ENCODE measurements around the gene DNAI2.
"Not testable (repeated sequence)": the region's sequence is repeated elsewhere in the genome, so short reads cannot be mapped to it uniquely, and the experiment has no call there.

The DNAI2 gene

DNA sequence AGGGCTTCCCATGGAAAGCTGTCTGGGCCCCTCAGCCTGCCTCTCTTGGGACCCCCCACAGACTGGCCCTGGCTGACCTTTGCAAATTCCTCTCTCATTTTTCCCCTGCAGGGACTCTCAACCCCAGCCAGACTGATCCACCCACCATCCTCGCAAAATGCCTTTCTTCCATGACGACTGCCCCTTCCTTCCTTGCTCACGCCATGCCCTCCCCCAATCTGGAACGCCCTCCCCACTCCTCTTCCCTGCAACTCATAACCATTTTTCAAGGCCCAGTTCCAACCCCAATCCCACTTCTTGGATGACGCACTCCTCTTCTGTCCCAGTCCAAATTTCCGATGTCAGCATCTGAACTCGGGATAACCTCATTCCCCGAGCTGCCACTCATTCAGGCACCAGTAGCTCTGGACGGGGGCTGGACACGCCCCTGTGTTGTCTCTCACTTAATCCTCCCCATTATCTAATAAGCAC lies 1.3 kb upstream of the DNAI2 start:
- H3K4me3 ChIP-seq (ENCODE audit: low read depth, low read length): no peak overlapping the region

DNA sequence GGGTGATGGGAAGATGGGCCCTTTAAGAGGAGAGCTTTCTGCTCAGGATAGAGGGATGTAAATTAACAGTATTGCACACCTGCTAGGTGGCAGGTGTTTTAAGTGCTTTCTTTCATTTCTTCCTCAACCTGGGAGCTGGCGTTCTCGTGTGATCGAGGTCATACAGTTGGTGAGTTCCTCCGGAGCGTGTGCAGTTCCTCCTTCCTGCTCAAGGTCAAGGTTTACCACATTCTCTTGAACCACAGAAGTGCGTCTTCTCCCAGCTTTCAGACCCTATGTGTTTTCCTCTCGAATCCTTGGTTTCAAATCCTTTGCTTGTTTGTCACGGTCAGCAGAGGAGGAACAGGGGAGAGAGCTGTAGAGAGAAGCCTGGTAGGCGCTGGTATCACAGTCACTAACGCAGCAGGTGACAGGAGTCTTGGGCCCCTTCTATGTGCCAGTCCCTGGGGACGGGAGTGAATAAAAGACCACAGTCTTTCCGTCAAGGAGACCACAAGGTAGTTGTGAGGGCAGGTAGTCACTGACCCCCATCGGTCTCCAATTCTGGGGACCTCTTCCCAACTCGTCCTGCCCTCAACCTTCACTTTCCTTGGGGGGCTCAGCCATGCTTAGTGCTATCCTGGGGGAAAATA lies 791 bp downstream of the DNAI2 start:
- no peak overlapping the region for H3K4me3 ChIP-seq (ENCODE audit: low read depth, low read length)

DNA sequence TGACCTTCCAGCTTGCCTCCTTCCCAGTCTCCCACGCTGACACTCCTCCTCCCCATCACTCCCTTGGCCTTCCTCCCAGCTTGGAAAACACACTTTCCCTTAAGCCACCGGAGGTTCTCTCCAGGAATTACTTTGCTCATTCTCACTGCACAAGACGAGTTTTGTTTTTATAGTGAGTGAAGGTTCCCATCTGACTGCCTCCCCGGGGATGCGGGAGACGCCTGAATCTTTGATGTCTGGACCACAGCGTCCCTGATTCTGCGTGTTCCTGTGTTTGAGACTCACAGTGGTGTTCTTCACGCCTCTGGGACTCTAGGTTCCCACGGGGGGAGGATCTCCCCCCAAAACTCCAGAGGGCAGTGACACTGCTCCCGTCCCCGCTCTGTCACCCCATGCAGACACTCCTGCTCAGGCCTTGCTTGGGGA lies 2.0 kb downstream of the DNAI2 start:
- H3K4me3 ChIP-seq (ENCODE audit: low read depth, low read length): no peak overlapping the region

DNA sequence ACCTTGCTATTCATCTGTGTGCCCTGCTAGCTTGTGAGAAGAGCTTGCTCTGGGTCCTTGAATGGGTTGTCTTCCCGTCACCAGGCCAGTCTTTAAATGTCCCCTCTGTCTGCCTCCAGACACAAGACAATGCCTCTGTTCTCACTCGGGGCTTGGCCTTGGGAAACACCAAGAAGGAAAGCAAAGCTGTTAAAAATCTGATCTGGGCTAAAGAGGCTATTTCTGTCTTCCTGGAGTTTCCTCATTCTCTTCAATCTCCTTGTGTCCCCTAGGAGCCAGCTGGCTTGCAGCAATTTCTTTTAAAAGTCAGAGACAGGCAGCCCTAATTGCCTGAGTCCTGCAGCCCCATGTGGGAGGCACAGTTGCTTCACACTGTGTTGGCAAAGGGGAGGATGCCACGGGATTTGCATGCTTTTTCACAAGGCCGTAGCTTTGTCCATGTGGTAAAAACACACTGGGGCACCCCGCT lies 2.5 kb downstream of the DNAI2 start:
- H3K4me3 ChIP-seq (ENCODE audit: low read depth, low read length): no peak overlapping the region

DNA sequence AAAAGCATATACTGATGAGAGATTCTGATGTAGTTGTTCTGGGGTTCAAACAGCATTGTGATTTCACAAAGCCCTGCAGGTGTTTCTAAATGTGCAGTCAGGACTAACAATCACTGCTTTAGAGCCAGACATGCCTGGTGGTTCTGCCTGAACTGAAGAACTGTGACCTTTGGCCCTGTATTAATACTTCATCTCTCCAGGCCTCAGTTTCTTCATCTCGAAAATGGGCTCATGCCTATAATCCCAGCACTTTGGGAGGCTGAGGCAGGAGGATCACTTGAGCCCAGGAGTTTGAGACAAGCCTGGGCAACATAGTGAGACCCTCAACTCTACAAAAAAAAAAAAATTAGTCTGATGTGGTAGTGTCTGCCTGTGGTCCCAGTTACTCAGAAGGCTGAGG lies 3.9 kb downstream of the DNAI2 start:
- H3K4me3 ChIP-seq (ENCODE audit: low read depth, low read length): no peak overlapping the region

DNA sequence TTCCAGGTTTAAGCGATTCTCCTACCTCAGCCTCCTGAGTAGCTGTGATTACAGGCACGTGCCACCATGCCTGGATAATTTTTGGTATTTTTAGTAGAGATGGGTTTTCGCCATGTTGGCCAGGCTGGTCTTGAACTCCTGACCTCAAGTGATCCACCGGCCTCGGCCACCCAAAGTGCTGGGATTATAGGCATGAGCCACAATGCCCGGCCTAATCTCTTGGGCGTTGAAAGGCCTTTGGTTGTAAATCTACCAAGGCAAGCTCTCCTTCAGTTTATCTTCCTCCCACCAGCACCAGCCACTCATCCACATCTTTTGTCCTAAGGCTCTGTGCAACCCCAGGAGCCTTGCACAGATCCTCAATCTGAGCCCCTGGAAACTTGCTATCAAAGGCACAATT lies 5.6 kb downstream of the DNAI2 start:
- H3K4me3 ChIP-seq (ENCODE audit: low read depth, low read length): not testable (repeated sequence)

DNA sequence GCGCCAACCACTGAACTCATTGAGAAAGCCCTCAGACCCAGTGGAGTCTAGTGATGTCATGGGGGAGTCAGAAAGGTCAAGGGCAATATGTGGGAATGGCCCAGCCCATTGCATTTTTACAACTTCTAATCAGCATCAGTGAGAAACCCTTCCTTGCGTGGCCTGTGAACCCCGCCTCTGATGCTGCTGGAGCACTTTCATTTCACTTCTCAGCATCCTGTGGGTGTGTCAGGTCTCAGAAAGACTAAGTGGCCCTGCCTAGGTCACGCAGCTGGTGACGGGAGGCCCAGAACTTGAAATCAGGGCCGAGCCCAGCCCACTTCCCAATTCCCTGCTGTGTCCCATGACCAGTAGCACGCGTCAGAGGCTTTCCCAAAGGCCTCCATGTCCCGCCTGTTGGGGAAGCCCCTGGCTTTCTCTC lies 6.1 kb downstream of the DNAI2 start:
- H3K4me3 ChIP-seq (ENCODE audit: low read depth, low read length): no peak overlapping the region

DNA sequence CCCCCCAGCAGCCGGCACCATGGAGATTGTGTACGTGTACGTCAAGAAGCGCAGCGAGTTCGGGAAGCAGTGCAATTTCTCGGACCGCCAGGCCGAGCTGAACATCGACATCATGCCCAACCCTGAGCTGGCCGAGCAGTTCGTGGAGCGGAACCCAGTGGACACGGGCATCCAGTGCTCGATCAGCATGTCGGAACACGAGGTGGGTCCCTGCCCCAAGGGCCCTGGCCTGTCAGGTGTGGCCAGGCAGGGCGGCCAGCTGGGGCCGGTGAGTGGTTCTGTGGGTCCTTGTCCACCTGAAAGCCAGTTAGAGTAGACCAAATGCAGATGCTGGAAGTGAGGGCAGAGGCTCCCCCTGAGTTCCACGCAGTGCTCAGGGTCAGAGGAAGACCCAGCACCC lies 7.8 kb downstream of the DNAI2 start:
- H3K4me3 ChIP-seq (ENCODE audit: low read depth, low read length): no peak overlapping the region

DNA sequence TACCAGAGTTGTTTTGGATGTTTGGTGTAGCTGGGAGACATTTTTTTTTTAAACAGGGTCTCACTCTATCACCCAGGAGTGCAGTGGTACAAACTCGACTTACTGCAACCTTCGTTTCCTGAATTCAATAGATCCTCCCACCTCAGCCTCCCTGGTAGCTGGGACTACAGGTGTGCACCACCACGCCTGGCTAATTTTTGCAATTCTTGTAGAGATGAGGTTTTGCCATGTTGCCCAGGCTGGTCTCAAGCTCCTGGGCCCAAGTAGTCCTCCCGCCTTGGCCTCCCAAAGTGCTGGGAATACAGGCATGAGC lies 8.2 kb downstream of the DNAI2 start:
- H3K4me3 ChIP-seq (ENCODE audit: low read depth, low read length): not testable (repeated sequence)

DNA sequence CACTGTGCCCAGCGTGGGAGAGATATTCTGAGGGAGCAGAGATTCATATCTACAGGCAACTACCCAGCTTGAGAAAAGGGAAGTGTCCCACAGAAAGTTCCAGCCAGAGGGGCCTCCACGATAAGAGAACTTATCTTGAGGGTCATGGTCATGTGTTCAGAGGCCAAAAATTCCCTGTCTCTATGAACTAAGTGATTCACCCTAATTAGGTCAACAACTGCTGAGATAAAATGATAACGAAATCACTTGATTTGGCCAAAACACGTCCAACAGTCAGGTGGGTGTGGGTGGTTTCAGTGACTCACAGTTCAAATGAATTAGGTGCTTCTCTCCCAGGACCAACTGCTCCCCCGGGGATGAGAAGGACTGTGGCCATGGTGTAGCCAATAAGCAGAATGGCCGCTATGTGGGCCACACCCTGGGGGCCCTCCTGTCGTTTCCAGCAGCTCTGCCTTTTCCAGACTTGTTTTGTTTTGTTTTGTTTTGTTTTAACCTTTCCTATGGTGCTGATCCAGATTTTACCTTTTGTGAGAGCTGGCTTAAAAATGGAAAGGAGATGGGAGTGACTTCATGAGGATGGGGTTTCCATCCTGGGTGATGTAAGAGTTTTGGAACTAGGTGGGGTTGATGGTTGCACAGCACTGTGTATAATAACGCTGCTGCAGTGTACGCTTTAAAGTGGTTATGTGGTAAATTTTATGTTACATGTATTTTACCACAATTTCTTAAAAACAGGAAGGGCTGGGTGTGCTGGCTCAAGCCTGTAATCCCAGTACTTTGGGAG lies 8.7 kb downstream of the DNAI2 start:
- H3K4me3 ChIP-seq (ENCODE audit: low read depth, low read length): no peak overlapping the region

DNA sequence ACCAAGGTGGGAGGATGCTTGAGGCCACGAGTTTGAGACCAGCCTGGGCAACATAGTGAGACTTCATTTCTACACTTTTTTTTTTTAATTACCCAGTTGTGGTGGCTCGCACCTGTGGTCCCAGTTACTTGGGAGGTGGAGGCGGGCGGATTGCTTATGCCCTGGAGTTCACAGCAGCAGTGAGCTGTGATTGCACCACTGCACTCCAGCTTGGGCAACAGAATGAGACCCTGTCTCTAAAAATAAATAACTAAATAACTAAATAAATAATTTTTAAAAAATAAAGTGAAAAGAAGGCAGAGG lies 9.3 kb downstream of the DNAI2 start:
- H3K4me3 ChIP-seq (ENCODE audit: low read depth, low read length): no peak overlapping the region

DNA sequence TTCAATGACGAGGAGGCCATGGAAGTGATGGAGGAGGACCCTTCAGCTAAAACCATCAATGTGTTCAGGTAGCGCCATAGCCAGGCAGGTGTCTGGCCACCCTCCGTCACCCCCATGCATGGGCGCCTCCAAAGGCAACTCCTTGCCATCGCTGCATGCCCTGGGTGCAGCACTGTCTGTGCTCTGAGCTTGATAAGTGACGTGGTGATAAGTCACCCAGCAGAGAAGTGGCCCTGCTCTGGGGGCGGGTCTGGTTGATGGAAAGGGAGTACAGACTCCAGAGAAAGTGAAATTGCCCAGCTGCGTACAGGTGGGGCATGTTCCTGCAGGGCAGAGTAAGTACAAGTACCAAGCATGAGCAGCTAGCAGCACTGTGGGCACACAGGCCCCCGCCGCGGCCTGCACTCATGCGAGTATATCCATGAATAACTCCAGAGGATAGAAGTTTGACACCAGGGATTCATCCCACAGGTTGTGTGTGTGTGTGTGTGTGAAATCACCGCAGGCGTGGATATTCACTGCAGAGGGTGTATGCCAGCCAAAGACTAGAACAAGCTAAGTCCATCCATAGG lies 13.1 kb downstream of the DNAI2 start:
- H3K4me3 ChIP-seq (ENCODE audit: low read depth, low read length): no peak overlapping the region

DNA sequence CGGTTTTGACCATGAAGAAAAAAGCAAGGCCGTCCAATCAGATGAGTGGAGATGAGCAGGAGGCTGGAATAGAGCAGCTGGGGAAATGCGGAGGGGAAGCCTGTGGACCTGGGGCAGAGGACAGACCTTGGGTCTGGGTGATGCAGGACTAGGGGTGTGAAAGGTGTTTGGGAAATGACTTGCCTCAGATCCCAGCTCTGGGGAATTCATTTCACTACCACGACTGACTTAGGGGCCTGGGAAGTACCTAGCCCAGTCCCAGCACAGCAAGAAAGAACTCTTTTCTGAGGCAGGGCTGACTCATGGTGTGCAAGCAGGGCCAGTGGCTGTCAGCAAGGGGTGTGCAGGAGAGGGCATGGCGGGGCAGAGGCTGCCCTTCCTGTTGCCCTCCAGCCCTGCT lies 14.8 kb downstream of the DNAI2 start:
- H3K4me3 ChIP-seq (ENCODE audit: low read depth, low read length): no peak overlapping the region

DNA sequence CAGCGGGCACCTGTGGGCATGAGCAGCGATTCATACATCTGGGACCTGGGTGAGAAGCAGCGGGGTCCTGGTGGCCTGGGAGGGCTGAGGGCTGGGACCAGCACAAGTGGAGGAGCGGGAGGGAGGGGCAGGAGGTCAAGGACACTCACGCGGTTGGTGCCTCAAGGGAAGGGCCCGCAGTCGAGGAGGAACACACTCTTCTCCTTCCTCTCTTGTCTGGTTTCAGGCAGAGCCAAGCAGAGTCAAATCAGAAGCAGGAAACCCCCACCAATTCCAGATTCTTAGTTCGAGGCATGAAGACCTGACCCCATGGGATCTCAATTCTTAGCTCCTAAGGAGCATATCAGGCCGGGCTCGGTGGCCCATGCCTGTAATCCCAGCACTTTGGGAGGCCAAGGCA lies 15.7 kb downstream of the DNAI2 start:
- no peak overlapping the region for H3K4me3 ChIP-seq (ENCODE audit: low read depth, low read length)

DNA sequence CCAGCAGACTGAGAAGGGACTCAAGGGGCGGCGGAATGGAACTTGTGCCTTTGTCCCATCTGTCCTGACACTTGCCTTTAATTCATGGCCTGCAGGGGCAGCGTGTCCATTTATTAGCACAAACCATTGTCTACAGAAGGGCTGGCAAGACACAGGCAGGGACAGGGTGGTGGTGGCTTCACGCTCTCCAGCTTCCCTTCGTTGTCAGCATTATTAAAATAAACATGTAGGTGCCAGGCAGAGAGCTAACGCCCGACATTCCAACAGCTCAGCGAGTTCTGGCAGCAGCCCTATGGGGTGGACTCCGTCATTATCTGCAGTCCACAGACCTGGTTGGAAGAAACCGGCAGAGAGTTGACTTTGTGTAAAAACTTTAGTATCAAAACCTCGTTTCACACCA lies 16.3 kb downstream of the DNAI2 start:
- no peak overlapping the region for H3K4me3 ChIP-seq (ENCODE audit: low read depth, low read length)

DNA sequence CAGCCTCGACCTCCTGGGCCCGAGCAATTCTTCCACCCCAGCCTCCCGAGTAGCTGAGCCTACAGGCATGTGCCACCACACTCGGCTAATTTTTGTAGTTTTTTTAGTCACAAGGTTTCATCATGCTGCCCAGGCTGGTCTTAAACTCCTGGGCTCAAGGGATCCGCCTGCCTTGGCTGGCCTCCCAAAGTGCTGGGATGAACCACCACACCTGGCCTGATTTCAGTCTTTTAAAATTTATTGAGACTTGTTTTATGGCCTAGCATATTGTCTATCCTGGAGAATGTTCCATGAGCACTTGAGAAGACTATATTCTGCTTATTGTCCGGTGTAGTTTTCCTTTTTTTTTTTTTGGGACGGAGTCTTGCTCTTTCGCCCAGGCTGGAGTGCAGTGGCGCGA lies 18.5 kb downstream of the DNAI2 start:
- no peak overlapping the region for H3K4me3 ChIP-seq (ENCODE audit: low read depth, low read length)

DNA sequence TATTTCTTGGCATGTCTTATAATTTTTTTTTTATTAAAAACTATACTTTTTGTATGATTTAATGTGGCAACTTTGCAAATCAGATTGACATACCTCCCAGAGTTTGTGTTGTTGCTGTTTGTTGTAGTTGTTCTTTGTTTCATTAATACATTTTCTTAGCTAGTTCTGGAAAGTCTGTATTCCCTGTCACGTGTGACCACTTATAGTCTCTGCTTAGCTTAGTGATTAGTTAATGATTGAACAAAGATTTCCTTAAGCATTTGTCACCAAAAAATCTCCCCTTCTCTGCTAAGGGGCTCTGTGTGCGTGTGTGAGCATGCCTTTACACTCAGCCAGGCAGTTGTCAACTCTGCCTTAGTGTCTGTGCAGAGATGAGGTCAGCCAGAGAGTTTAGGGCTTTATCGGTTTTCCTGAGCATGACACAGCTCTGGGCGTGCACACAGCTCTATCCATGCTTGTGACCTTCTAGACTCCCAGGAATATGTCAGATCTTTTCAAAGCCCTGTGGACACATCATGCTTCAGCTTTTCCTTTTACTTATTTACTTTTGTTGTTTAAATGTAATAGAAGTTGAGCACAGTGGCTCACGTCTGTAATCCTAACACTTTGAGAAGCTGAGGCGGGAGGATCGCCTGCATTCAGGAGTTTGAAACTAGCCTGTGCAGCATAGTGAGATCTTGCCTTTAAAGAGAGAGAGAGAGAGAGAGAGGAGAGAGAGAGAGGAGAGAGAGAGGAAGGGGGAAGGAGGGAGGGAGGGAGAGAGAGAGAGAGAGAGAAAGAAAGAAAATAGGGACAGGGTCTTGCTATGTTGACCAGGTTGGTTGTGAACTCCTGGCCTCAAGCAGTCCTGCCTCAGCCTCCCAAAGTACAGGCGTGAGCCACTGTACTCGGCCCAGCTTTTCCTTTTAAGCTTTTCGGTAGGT lies 21.9 kb downstream of the DNAI2 start:
- H3K4me3 ChIP-seq (ENCODE audit: low read depth, low read length): no peak overlapping the region

DNA sequence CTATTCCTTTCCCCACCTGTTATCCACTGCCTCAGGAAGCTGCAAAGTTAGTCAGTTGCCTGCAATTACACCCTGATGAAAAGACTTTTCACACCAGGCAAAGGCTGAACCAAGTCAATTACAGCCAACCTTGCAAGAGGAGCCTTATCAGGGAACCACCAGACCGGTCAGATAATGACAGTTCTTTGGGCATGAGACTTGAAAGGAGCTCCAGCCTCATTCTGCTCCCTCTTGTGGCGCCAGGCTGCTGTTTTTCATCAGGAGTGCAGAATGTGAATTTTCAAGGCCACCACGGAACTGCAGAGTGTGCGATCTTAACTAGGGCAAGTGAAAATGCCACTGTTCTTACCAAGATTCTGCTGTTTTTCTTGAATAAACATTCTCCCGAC lies 22.5 kb downstream of the DNAI2 start:
- H3K4me3 ChIP-seq (ENCODE audit: low read depth, low read length): no peak overlapping the region

DNA sequence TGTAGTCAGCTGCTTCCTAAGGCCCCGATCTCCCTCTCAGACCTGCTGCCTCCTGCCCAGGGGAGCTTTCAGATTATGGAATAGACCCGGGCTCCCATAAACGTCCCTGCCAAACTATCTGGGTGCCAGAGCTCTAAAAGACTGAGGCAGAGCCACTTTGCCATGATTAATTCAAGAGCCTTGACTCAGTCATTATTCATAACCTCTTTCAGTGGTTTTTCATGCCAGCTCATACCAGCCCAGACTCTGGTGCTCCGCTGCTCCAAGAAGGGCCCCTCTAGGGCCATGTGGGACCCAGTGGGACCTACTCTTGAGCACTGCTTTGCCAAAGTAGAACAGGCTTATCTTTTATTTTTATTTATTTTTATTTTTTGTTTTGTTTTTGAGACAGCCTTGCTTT lies 23.9 kb downstream of the DNAI2 start:
- H3K4me3 ChIP-seq (ENCODE audit: low read depth, low read length): no peak overlapping the region

DNA sequence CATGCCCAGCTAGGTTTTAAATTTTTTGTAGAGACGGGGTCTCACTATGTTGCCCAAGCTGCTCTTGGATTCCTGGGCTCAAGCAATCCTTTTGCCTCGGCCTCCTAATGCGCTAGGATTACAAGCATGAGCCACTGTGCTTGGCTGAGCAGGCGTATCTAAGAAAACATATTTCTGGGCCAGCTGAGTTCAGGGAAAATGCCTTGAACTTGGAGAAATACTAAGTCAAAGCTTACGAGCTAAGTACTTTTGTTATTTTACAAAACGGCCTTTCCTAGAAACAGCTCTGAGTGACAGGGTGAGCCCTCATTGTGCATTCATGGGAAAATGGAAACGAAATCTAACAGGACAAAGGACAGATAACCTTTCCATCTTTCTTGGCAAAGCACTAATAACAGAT lies 24.7 kb downstream of the DNAI2 start:
- no peak overlapping the region for H3K4me3 ChIP-seq (ENCODE audit: low read depth, low read length)

DNA sequence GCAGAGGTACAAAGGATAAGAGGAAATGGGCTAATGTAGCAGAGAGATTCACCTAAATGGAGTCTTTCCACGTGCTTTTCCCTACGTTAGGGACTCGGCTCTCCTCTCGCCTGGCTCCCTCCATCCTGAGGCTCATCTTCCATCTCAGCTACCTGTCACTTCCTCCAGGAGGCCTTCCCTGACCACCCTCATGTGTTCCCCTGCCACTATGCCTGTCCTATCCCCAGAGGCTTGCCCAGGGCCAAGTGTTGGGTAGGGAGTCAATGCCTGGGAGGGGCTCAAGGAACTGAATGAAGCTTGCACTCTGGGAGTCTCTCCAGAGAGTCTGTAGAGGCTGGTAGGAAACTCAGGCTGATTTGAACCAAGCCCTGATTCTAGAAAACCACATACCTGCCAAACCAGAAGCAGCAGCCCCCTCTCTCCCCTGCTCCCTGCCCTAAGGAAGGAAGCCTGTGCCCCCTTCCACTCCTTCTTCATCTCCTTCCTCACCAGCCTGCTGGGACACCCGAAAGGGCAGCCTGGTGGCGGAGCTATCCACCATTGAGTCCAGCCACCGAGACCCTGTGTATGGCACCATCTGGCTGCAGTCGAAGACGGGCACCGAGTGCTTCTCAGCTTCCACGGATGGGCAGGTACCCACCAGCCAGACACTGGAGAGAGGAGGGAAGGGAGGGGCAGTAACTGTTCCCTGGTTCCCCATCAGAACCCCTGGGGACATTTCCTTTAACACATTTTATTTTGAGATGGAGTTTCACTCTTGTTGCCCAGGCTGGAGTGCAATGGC lies 25.4 kb downstream of the DNAI2 start:
- no peak overlapping the region for H3K4me3 ChIP-seq (ENCODE audit: low read depth, low read length)
